Upper lobe of right lung (tissue), 1 donor: ENCODE data around the gene PRUNE2. TPM values are rescaled to one million over a fixed set of nuclear protein-coding genes. Genes with fewer than 3 reads are reported as not detected.

ENCODE experiments used
- ATAC-seq: fragments of 200-7000 bp; cut with Tn5 transposase; one replicate; pipeline ENCODE4 v1.9.1; 2020; ENCODE audit warnings: mild to moderate bottlenecking, moderate library complexity
- DNase-seq: peaks from one replicate; pipeline ENCODE4 v3.0.0-alpha.2; 2020
- H3K27ac ChIP-seq: fragments of 200-600 bp; one replicate; pipeline ENCODE4 v1.8.0; 2022
- H3K27me3 ChIP-seq: fragments of 200-600 bp; one replicate; pipeline ENCODE4 v1.8.0; 2022; ENCODE audit warnings: mild to moderate bottlenecking
- H3K36me3 ChIP-seq: fragments of 200-600 bp; one replicate; pipeline ENCODE4 v1.8.0; 2022
- H3K4me1 ChIP-seq: fragments of 200-600 bp; one replicate; pipeline ENCODE4 v1.8.0; 2022
- H3K4me3 ChIP-seq: fragments of 200-600 bp; one replicate; pipeline ENCODE4 v1.8.0; 2022; ENCODE audit warnings: mild to moderate bottlenecking
- H3K9me3 ChIP-seq: fragments of 200-600 bp; one replicate; pipeline ENCODE4 v1.8.0; 2022
- CTCF ChIP-seq: fragments of 200-600 bp; IDR thresholded peaks from one replicate; pipeline ENCODE4 v1.8.0; 2022; ENCODE audit warnings: antibody characterized with exemption
- intact Hi-C: fragments of 100-400 bp; cut with DNase I; formaldehyde crosslinking; loops from one replicate; pipeline ENCODE4 v1.11.0; 2022
- total RNA-seq: library from RNA; stranded (reverse); fragmentation: NEBNext Ultra II Directional; extraction: Animal tissue kit (Norgen Biotek cat#: 25700); gene quantifications from one replicate; pipeline ENCODE4 v1.2.1, GENCODE V29; 2021
- donor health status: DM: no; HTN: yes; CAD: no; lungs with severe emphysema.

PRUNE2 gene
- total RNA-seq, 1 donor from 2014 or later, result 7.4 TPM

- TF ChIP-seq CTCF, result no peak
- Histone ChIP-seq H3K4me1 (no peaks in the 10 kb centered on the region), H3K27ac (no peak overlapping the region), H3K4me3 (no peak overlapping the region), H3K9me3 (no peaks in the 10 kb centered on the region), H3K36me3 (no peaks in the 10 kb centered on the region), H3K27me3 (no peaks in the 10 kb centered on the region)
- DNase-seq (no peak), ATAC-seq (no peak)
- intact Hi-C loops, result no loop called here
These were observed 26.4 kb upstream of the PRUNE2 start for GRCh38 chr9:76932265-76932664.

GRCh38 chr9:76927540-76928240 lies 21.8 kb upstream of the PRUNE2 start:
- H3K36me3 ChIP-seq, result no peaks in the 10 kb centered on the region
- H3K4me3 ChIP-seq, result no peak overlapping the region
- intact Hi-C loops, result no loop called here
- TF ChIP-seq CTCF, result no peak
- H3K4me1 ChIP-seq, result no peaks in the 10 kb centered on the region
- H3K27me3 ChIP-seq, result no peaks in the 10 kb centered on the region
- no peak for DNase-seq
- no peak overlapping the region for H3K27ac ChIP-seq
- no peak for ATAC-seq
- H3K9me3 ChIP-seq, result no peaks in the 10 kb centered on the region

GRCh38 chr9:76926846-76927245 lies 20.9 kb upstream of the PRUNE2 start:
- no peak overlapping the region for H3K27ac ChIP-seq
- no peak for ATAC-seq

GRCh38 chr9:76926324-76926741 lies 20.4 kb upstream of the PRUNE2 start:
- no peaks in the 10 kb centered on the region for H3K36me3 ChIP-seq
- ATAC-seq (no peak), DNase-seq (no peak)
- intact Hi-C loops, result no loop called here
- no peak overlapping the region for H3K4me3 ChIP-seq
- no peak overlapping the region for H3K27ac ChIP-seq
- no peaks in the 10 kb centered on the region for H3K27me3 ChIP-seq
- H3K4me1 ChIP-seq, result no peaks in the 10 kb centered on the region
- no peak for TF ChIP-seq CTCF
- no peaks in the 10 kb centered on the region for H3K9me3 ChIP-seq

More at GRCh38 chr9:76926846-76927245, 20.9 kb upstream of the PRUNE2 start:
- H3K36me3 ChIP-seq, result no peaks in the 10 kb centered on the region
- H3K27me3 ChIP-seq, result no peaks in the 10 kb centered on the region
- no peaks in the 10 kb centered on the region for H3K9me3 ChIP-seq
- intact Hi-C loops, result no loop called here
- no peaks in the 10 kb centered on the region for H3K4me1 ChIP-seq
- no peak for TF ChIP-seq CTCF
- DNase-seq, result no peak
- no peak overlapping the region for H3K4me3 ChIP-seq

GRCh38 chr9:76921165-76921564 lies 15.3 kb upstream of the PRUNE2 start:
- H3K27me3 ChIP-seq, result no peaks in the 10 kb centered on the region
- TF ChIP-seq CTCF, result no peak
- no peak for ATAC-seq
- no peak overlapping the region for H3K4me3 ChIP-seq
- no peaks in the 10 kb centered on the region for H3K4me1 ChIP-seq
- H3K9me3 ChIP-seq, result no peaks in the 10 kb centered on the region
- no peak overlapping the region for H3K27ac ChIP-seq
- intact Hi-C loops, result no loop called here
- H3K36me3 ChIP-seq, result no peaks in the 10 kb centered on the region
- no peak for DNase-seq

- TF ChIP-seq CTCF, result no peak
- H3K36me3 ChIP-seq, result no peaks in the 10 kb centered on the region
- ATAC-seq (no peak), DNase-seq (no peak)
- intact Hi-C loops, result no loop called here
- no peak overlapping the region for H3K4me3 ChIP-seq
- no peaks in the 10 kb centered on the region for H3K27me3 ChIP-seq
- no peaks in the 10 kb centered on the region for H3K4me1 ChIP-seq
- H3K9me3 ChIP-seq, result no peaks in the 10 kb centered on the region
- no peak overlapping the region for H3K27ac ChIP-seq
These were observed 11.4 kb upstream of the PRUNE2 start for GRCh38 chr9:76917299-76917698.
